Mucosa of stomach (tissue), 1 donor: ENCODE results near the gene NR5A2.

Experiments used
- H3K27me3 ChIP-seq: one replicate; pipeline ENCODE4 v1.7.0; 2013; ENCODE audit warnings: mild to moderate bottlenecking, low read length; ENCODE audit not compliant: control insufficient read depth, insufficient read depth
- H3K36me3 ChIP-seq: one replicate; pipeline ENCODE4 v1.7.0; 2013; ENCODE audit warnings: low read length; ENCODE audit not compliant: control insufficient read depth, insufficient read depth
- H3K4me1 ChIP-seq: one replicate; pipeline ENCODE4 v1.7.0; 2013; ENCODE audit warnings: mild to moderate bottlenecking, low read length; ENCODE audit not compliant: control insufficient read depth, insufficient read depth
- H3K4me3 ChIP-seq: one replicate; pipeline ENCODE4 v1.7.0; 2013; ENCODE audit warnings: low read length
- H3K9ac ChIP-seq: one replicate; pipeline ENCODE4 v1.7.0; 2013; ENCODE audit warnings: mild to moderate bottlenecking, low read length, moderate library complexity
- H3K9me3 ChIP-seq: one replicate; pipeline ENCODE4 v1.7.0; 2013; ENCODE audit warnings: mild to moderate bottlenecking, low read length, moderate library complexity; ENCODE audit not compliant: control insufficient read depth
- donor health status: Pancreatic carcinoma.

Gene NR5A2

GRCh38 chr1:200163911-200164310, 136.4 kb downstream of the NR5A2 start:
- H3K36me3 ChIP-seq = no peaks in the 10 kb centered on the region
- no peak overlapping the region for H3K4me3 ChIP-seq
- no peaks in the 10 kb centered on the region for H3K27me3 ChIP-seq
- H3K4me1 ChIP-seq = no peaks in the 10 kb centered on the region
- H3K9ac ChIP-seq = no peak overlapping the region
- no peaks in the 10 kb centered on the region for H3K9me3 ChIP-seq

GRCh38 chr1:200165493-200166220, 138.1 kb downstream of the NR5A2 start:
- H3K9ac ChIP-seq = no peak overlapping the region
- no peaks in the 10 kb centered on the region for H3K36me3 ChIP-seq

GRCh38 chr1:200166411-200166810, 138.9 kb downstream of the NR5A2 start:
- Histone ChIP-seq H3K27me3 (no peaks in the 10 kb centered on the region), H3K36me3 (no peaks in the 10 kb centered on the region), H3K9me3 (no peaks in the 10 kb centered on the region), H3K9ac (no peak overlapping the region), H3K4me1 (no peaks in the 10 kb centered on the region), H3K4me3 (no peak overlapping the region)

More at GRCh38 chr1:200165493-200166220, 138.1 kb downstream of the NR5A2 start:
- H3K27me3 ChIP-seq = no peaks in the 10 kb centered on the region
- no peaks in the 10 kb centered on the region for H3K4me1 ChIP-seq
- H3K9me3 ChIP-seq = no peaks in the 10 kb centered on the region
- no peak overlapping the region for H3K4me3 ChIP-seq

GRCh38 chr1:200168926-200169325, 141.4 kb downstream of the NR5A2 start:
- H3K9ac ChIP-seq = no peak overlapping the region
- no peak overlapping the region for H3K4me3 ChIP-seq
- no peaks in the 10 kb centered on the region for H3K27me3 ChIP-seq
- no peaks in the 10 kb centered on the region for H3K9me3 ChIP-seq
- no peaks in the 10 kb centered on the region for H3K4me1 ChIP-seq
- H3K36me3 ChIP-seq = no peaks in the 10 kb centered on the region

- no peaks in the 10 kb centered on the region for H3K4me1 ChIP-seq
- no peaks in the 10 kb centered on the region for H3K36me3 ChIP-seq
- no peak overlapping the region for H3K9ac ChIP-seq
- H3K9me3 ChIP-seq = no peaks in the 10 kb centered on the region
- no peak overlapping the region for H3K4me3 ChIP-seq
- H3K27me3 ChIP-seq = no peaks in the 10 kb centered on the region
Measured at GRCh38 chr1:200172311-200172710, 144.8 kb downstream of the NR5A2 start.

- H3K4me3 ChIP-seq = no peak overlapping the region
- H3K27me3 ChIP-seq = no peaks in the 10 kb centered on the region
- no peaks in the 10 kb centered on the region for H3K9me3 ChIP-seq
- H3K9ac ChIP-seq = no peak overlapping the region
- no peaks in the 10 kb centered on the region for H3K4me1 ChIP-seq
- no peaks in the 10 kb centered on the region for H3K36me3 ChIP-seq
Measured at GRCh38 chr1:200173097-200173618, 145.6 kb downstream of the NR5A2 start.

- Histone ChIP-seq H3K27me3 (no peaks in the 10 kb centered on the region), H3K9ac (no peak overlapping the region), H3K4me3 (no peak overlapping the region)
Measured at GRCh38 chr1:200174525-200175295, 147.2 kb downstream of the NR5A2 start.

GRCh38 chr1:200176181-200176580, 148.7 kb downstream of the NR5A2 start:
- Histone ChIP-seq H3K9ac (no peak overlapping the region), H3K27me3 (no peaks in the 10 kb centered on the region), H3K4me3 (no peak overlapping the region), H3K4me1 (peaks cover 5% of the 10 kb centered on the region), H3K9me3 (no peaks in the 10 kb centered on the region), H3K36me3 (no peaks in the 10 kb centered on the region)

More at GRCh38 chr1:200174525-200175295, 147.2 kb downstream of the NR5A2 start:
- no peaks in the 10 kb centered on the region for H3K9me3 ChIP-seq
- H3K4me1 ChIP-seq = no peaks in the 10 kb centered on the region
- no peaks in the 10 kb centered on the region for H3K36me3 ChIP-seq

GRCh38 chr1:200176798-200177197, 149.3 kb downstream of the NR5A2 start:
- no peaks in the 10 kb centered on the region for H3K27me3 ChIP-seq

GRCh38 chr1:200178340-200178739, 150.8 kb downstream of the NR5A2 start:
- Histone ChIP-seq H3K9me3 (no peaks in the 10 kb centered on the region), H3K4me1 (peaks cover 5% of the 10 kb centered on the region), H3K27me3 (no peaks in the 10 kb centered on the region), H3K4me3 (no peak overlapping the region), H3K36me3 (no peaks in the 10 kb centered on the region), H3K9ac (no peak overlapping the region)

More at GRCh38 chr1:200176798-200177197, 149.3 kb downstream of the NR5A2 start:
- H3K9me3 ChIP-seq = no peaks in the 10 kb centered on the region
- H3K36me3 ChIP-seq = no peaks in the 10 kb centered on the region
- H3K9ac ChIP-seq = no peak overlapping the region
- H3K4me3 ChIP-seq = no peak overlapping the region
- peaks cover 5% of the 10 kb centered on the region for H3K4me1 ChIP-seq

- no peaks in the 10 kb centered on the region for H3K36me3 ChIP-seq
- H3K9ac ChIP-seq = no peak overlapping the region
- H3K27me3 ChIP-seq = no peaks in the 10 kb centered on the region
Measured at GRCh38 chr1:200179126-200179780, 151.7 kb downstream of the NR5A2 start.

GRCh38 chr1:200179781-200180160, 152.3 kb downstream of the NR5A2 start:
- no peak overlapping the region for H3K4me3 ChIP-seq
- peaks cover 14% of the 10 kb centered on the region for H3K4me1 ChIP-seq
- no peaks in the 10 kb centered on the region for H3K9me3 ChIP-seq
- no peaks in the 10 kb centered on the region for H3K36me3 ChIP-seq
- H3K9ac ChIP-seq = no peak overlapping the region
- no peaks in the 10 kb centered on the region for H3K27me3 ChIP-seq

More at GRCh38 chr1:200179126-200179780, 151.7 kb downstream of the NR5A2 start:
- Histone ChIP-seq H3K9me3 (no peaks in the 10 kb centered on the region), H3K4me1 (peaks cover 11% of the 10 kb centered on the region), H3K4me3 (no peak overlapping the region)
